GM12878 (cell line): Measurements from ENCODE around the gene F12. TPM values are rescaled to one million over a fixed set of nuclear protein-coding genes. Genes with fewer than 3 reads are reported as not detected.

Experiments used
- ATAC-seq: fragments of 200-7000 bp; cut with Tn5 transposase; 3 replicates; pipeline ENCODE4 v1.9.1; 2020; ENCODE audit warnings: mild to moderate bottlenecking, moderate library complexity
- BruUV-seq: library from RNA; stranded (reverse); fragments of 400-500 nt; replicated peaks from 2 replicates; lab custom pipeline; 2021; lab: Mats Ljungman, UMichigan
- CTCF ChIA-PET: fragments of 300-600 bp; sonication (Branson Sonifier 250); formaldehyde crosslinking; extraction: SDS; loops from one replicate; lab custom pipeline; 2021; ENCODE audit warnings: inconsistent platforms; lab: Yijun Ruan, JAX
- POLR2A ChIA-PET: fragments of 350-600 bp; formaldehyde crosslinking; extraction: SDS; loops from one replicate; lab custom pipeline; 2021; ENCODE audit warnings: inconsistent platforms; lab: Charles Lee
- RAD21 ChIA-PET: fragments of 300-600 bp; sonication (Branson Sonifier 250); formaldehyde crosslinking; loops from one replicate; lab custom pipeline; 2023; ENCODE audit warnings: antibody characterized with exemption; ENCODE audit not compliant: unreplicated experiment; lab: Charles Lee
- SMC1A ChIA-PET: fragments of 300-600 bp; sonication (Branson Sonifier 250); formaldehyde crosslinking; loops from one replicate; lab custom pipeline; 2023; ENCODE audit not compliant: unreplicated experiment, uncharacterized antibody; lab: Charles Lee
- DNase-seq: peaks from one replicate; pipeline ENCODE4 v3.0.0-alpha.2; 2011; ENCODE audit warnings: low read depth, low spot score
- FAIRE-seq: peaks from 3 replicates; lab custom pipeline; 2011; peaks lifted over from hg19 to GRCh38; lab: Jason Lieb, UNC
- H2AFZ ChIP-seq: 2 replicates; pipeline ENCODE4 v1.6.0; 2011; ENCODE audit warnings: low read depth, low read length, control low read depth; ENCODE audit not compliant: control insufficient read depth
- H3K27ac ChIP-seq: 2 replicates; pipeline ENCODE4 v1.5.1; 2011; ENCODE audit warnings: control low read depth; ENCODE audit not compliant: control insufficient read depth, insufficient read depth
- H3K27me3 ChIP-seq, 2 experiments: replicated peaks in 1 of 2; 2 replicates each; pipeline versions ENCODE4 v1.6.0 to v1.6.1; 2011; ENCODE audit warnings: low read length in 1 of 2; ENCODE audit not compliant: control insufficient read depth in 2 of 2, insufficient read depth in 2 of 2
- H3K36me3 ChIP-seq, 2 experiments: 2 replicates each; pipeline ENCODE4 v1.5.1; 2011; ENCODE audit warnings: low read length in 1 of 2; ENCODE audit not compliant: control insufficient read depth in 2 of 2, insufficient read depth in 2 of 2
- H3K4me1 ChIP-seq: 2 replicates; pipeline ENCODE4 v1.6.1; 2011; ENCODE audit warnings: mild to moderate bottlenecking, low read length, moderate library complexity, mixed read lengths; ENCODE audit not compliant: control insufficient read depth, insufficient read depth
- H3K4me2 ChIP-seq: 2 replicates; pipeline ENCODE4 v1.6.0; 2011; ENCODE audit warnings: control low read depth; ENCODE audit not compliant: control insufficient read depth, insufficient read depth
- H3K4me3 ChIP-seq: fragments of 200-600 bp; sonication (generic); 2 replicates; pipeline ENCODE4 v1.5.1; 2016
- H3K79me2 ChIP-seq: 2 replicates; pipeline ENCODE4 v1.6.0; 2011; ENCODE audit warnings: low read length; ENCODE audit not compliant: control insufficient read depth, insufficient read depth
- H3K9ac ChIP-seq: 2 replicates; pipeline ENCODE4 v1.8.0; 2011; ENCODE audit warnings: low read length, control low read depth, mixed read lengths; ENCODE audit not compliant: control insufficient read depth, insufficient read depth
- H3K9me3 ChIP-seq: replicated peaks from 3 replicates; pipeline ENCODE4 v1.5.1; 2011; ENCODE audit warnings: mild to moderate bottlenecking, low read length; ENCODE audit not compliant: control insufficient read depth, insufficient read depth
- H4K20me1 ChIP-seq: 2 replicates; pipeline ENCODE4 v1.6.0; 2011; ENCODE audit not compliant: control insufficient read depth, insufficient read depth
- CHD4 ChIP-seq: fragments of 200-600 bp; sonication (generic); IDR thresholded peaks from 2 replicates; pipeline ENCODE4 v1.6.1; 2016; ENCODE audit warnings: mild to moderate bottlenecking
- NKRF ChIP-seq: fragments of 450-650 bp; conservative IDR thresholded peaks from 2 replicates; pipeline ENCODE4 v1.6.1; 2017; ENCODE audit warnings: mild to moderate bottlenecking, moderate library complexity
- WGBS: methylation state at CpG from one replicate; pipeline ENCODE4 v1.1.6; 2016; ENCODE audit warnings: low lambda C conversion rate; ENCODE audit not compliant: insufficient replicate concordance, insufficient coverage; ENCODE audit errors: missing lambda C conversion rate; 5-methylcytosine and 5-hydroxymethylcytosine counted together
- in situ Hi-C: fragments of 300-500 bp; cut with MboI; formaldehyde crosslinking; loops from 9 replicates; pipeline ENCODE4 v1.14.3; 2018; ENCODE audit warnings: mixed read lengths
- intact Hi-C: fragments of 100-400 bp; cut with micrococcal nuclease; formaldehyde crosslinking; loops from one replicate; pipeline ENCODE4 v1.14.2; 2022; ENCODE audit not compliant: unreplicated experiment
- polyA plus RNA-seq, 11 experiments: library from polyadenylated mRNA; depleted of rRNA in 4 of 11; unstranded in 6 of 11; stranded (reverse) in 5 of 11; fragments of >200 nt; fragmentation: Nextera tagmentation in 4 of 11; fragmentation: Illumina TruSeq in 1 of 11; extraction: Ambion mirVana in 4 of 11; extraction: Trizol in 1 of 11; gene quantifications; 1 replicate in 1 of 11; 2 replicates in 10 of 11; pipeline versions ENCODE4 v1.2.1 to v1.2.3, GENCODE V29; 2011 to 2016; ENCODE audit warnings: inconsistent platforms in 2 of 11, missing spikeins in 2 of 11, low read depth in 1 of 11
- total RNA-seq, 4 experiments: library from RNA; depleted of rRNA in 3 of 4; stranded (reverse); fragments of >200 nt in 3 of 4; fragmentation: Illumina TruSeq in 1 of 4; extraction: Trizol in 1 of 4; gene quantifications; 2 replicates each; pipeline versions ENCODE4 v1.2.1 to v1.2.3, GENCODE V29; 2013 to 2021

Gene F12
- total and polyA plus RNA-seq, 10 of the 15 experiments (the other 5 are each of a cell fraction or from before 2014, with no cell fraction given) = 0.25 to 11.3 (median 5.5) TPM

- BruUV-seq = no TSS peak
- Histone ChIP-seq H3K4me3 (no peak overlapping the region), H2AFZ (no peak overlapping the region), H3K27ac (no peak overlapping the region), H3K9me3 (no peaks in the 10 kb centered on the region), H3K4me2 (no peak overlapping the region), H3K27me3 (no peaks in the 10 kb centered on the region), H3K36me3 (no peaks in the 10 kb centered on the region), H3K79me2 (peaks cover 14% of the 10 kb centered on the region), H4K20me1 (no peaks in the 10 kb centered on the region), H3K4me1 (peaks cover 23% of the 10 kb centered on the region), H3K9ac (no peak overlapping the region)
- DNase-seq (no peak), ATAC-seq (no peak), FAIRE-seq (no peak)
- SMC1A ChIA-PET = interaction anchor here (1.1 to 5.0 kb wide), 3 partner anchors 21 to 25 kb away, joined by 3 to 55 read pairs (median 46); partner anchors contain the start of gene GRK6
- in situ Hi-C loops (no loop called here), intact Hi-C loops (no loop called here)
- CTCF ChIA-PET = interaction anchor here (0.6 to 16.4 kb wide), 5 partner anchors 21 to 60 kb away, joined by 4 to 391 read pairs (median 14); partner anchors contain the start of genes GRK6 and PFN3
- RAD21 ChIA-PET = interaction anchor here (1.1 to 13.5 kb wide), 4 partner anchors 22 to 60 kb away, joined by 3 to 291 read pairs (median 198); partner anchors contain the start of gene GRK6
- POLR2A ChIA-PET = interaction anchor here (1.2 to 13.6 kb wide), 3 partner anchors 22 to 46 kb away, joined by 6 to 358 read pairs (median 76); partner anchors contain the start of gene GRK6
- TF ChIP-seq NKRF = no peak
- no peak for TF ChIP-seq CHD4
- WGBS = 86% methylated on average over 10 of the region's 10 CpGs
These were observed 41.5 kb upstream of the F12 start for GRCh38 chr5:177450667-177451424.
